Liver (tissue), 3 donors: Measurements from ENCODE around the gene WDHD1.

Experiments
- EGR1 ChIP-seq, 2 donors: IDR thresholded peaks; 2 replicates each; pipeline ENCODE4 v1.6.1; 2016 to 2018; ENCODE audit warnings: antibody characterized with exemption in 2 of 2, low read depth in 2 of 2
- GABPA ChIP-seq, 2 donors: IDR thresholded peaks in 1 of 2; conservative IDR thresholded peaks in 1 of 2; 2 replicates each; pipeline ENCODE4 v1.6.1; 2016; ENCODE audit warnings: antibody characterized with exemption in 2 of 2, mild to moderate bottlenecking in 1 of 2, moderate library complexity in 1 of 2
- HNF4A ChIP-seq, 2 donors: conservative IDR thresholded peaks; 2 replicates each; pipeline ENCODE4 v1.6.1; 2016; ENCODE audit warnings: antibody characterized with exemption in 2 of 2, mild to moderate bottlenecking in 2 of 2
- SP1 ChIP-seq: IDR thresholded peaks from 2 replicates; pipeline ENCODE4 v1.6.1; 2018; ENCODE audit warnings: antibody characterized with exemption, mild to moderate bottlenecking
- YY1 ChIP-seq: IDR thresholded peaks from 2 replicates; pipeline ENCODE4 v1.6.1; 2016; ENCODE audit warnings: antibody characterized with exemption, mild to moderate bottlenecking
- TF ChIP-seq, protein P1 (sequence below): fragments of 150-350 bp; IDR thresholded peaks from 2 replicates; pipeline ENCODE4 v1.5.1; 2017; ENCODE audit warnings: improper control_type of control experiment, low read depth, low read length; ENCODE audit not compliant: missing input control
- donor health status: healthy.
- donor health status: healthy.

DNA sequence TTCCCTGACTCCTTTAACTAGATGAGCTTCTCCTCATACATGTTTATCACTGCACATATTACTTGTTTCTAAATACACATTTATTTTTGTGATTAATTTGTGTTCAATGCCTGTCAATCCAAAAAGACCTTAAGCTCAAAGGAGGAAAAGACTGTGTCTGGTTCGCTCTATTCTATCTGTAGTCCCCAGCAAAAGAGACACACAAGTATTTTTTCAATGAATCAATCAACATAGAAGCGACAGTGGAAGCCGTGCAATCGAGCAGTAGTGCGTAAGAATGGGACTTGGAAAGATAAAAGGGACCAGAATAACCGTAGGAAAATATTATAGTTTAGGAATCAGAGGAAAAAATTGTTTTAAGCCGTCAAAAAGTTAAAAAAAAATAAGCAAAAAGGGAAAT lies 951 bp downstream of the WDHD1 start:
- TF ChIP-seq, protein P1, sequence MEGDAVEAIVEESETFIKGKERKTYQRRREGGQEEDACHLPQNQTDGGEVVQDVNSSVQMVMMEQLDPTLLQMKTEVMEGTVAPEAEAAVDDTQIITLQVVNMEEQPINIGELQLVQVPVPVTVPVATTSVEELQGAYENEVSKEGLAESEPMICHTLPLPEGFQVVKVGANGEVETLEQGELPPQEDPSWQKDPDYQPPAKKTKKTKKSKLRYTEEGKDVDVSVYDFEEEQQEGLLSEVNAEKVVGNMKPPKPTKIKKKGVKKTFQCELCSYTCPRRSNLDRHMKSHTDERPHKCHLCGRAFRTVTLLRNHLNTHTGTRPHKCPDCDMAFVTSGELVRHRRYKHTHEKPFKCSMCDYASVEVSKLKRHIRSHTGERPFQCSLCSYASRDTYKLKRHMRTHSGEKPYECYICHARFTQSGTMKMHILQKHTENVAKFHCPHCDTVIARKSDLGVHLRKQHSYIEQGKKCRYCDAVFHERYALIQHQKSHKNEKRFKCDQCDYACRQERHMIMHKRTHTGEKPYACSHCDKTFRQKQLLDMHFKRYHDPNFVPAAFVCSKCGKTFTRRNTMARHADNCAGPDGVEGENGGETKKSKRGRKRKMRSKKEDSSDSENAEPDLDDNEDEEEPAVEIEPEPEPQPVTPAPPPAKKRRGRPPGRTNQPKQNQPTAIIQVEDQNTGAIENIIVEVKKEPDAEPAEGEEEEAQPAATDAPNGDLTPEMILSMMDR, result no peak
- no peak for TF ChIP-seq HNF4A (conservative IDR thresholded peaks at IDR 0.05)
- TF ChIP-seq GABPA (IDR thresholded peaks at IDR 0.05 in 1 of 2, conservative IDR thresholded peaks at IDR 0.05 in 1 of 2), result no peak
- no peak for TF ChIP-seq EGR1 (IDR thresholded peaks at IDR 0.05; ENCODE audit: low read depth in 2 of 2)
- no peak for TF ChIP-seq SP1
- no peak for TF ChIP-seq YY1
